Inferior parietal cortex (tissue), 1 donor: ENCODE measurements around the gene MEG3.
"Not testable (repeated sequence)": the region's sequence is repeated elsewhere in the genome, so short reads cannot be mapped to it uniquely, and the experiment has no call there.

Source experiments
- DNase-seq: peaks from one replicate; pipeline ENCODE4 v3.0.0-alpha.2; 2016; ENCODE audit errors: extremely low spot score

The MEG3 gene

GRCh38 chr14:100815478-100816285, 10.2 kb upstream of the MEG3 start:
- no peak for DNase-seq

DNA sequence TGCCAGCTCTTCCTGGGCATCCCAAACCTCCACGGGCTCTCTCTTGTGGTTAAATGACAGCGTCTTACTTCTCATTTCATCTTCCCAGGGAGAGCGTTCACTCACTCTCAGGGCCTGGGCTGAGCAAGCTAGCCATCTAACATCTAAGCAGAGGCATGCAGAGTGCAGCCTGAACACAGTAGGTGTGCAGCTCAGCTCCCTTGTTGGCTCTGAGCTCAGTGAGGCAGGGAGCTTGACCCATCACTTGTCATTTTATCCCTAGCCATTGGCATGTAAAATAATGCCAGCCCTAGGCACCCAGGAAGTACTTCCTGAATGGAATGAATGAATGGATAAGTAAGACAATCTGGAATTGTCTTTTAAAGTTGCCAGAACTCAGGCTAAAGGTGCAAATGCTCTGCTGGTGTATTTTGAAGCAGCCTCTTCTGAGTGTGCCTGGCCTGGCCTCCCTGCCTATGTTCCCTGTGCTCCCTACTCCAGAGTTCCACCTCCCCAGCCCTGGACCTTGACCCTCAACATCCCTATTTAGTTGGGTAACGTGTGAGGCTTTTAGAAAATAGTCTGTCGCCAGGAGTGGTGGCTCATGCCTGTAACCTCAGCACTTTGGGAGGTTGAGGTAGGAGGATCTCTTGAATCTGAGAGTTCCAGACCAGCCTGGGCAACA, 9.5 kb upstream of the MEG3 start:
- no peak for DNase-seq

DNA sequence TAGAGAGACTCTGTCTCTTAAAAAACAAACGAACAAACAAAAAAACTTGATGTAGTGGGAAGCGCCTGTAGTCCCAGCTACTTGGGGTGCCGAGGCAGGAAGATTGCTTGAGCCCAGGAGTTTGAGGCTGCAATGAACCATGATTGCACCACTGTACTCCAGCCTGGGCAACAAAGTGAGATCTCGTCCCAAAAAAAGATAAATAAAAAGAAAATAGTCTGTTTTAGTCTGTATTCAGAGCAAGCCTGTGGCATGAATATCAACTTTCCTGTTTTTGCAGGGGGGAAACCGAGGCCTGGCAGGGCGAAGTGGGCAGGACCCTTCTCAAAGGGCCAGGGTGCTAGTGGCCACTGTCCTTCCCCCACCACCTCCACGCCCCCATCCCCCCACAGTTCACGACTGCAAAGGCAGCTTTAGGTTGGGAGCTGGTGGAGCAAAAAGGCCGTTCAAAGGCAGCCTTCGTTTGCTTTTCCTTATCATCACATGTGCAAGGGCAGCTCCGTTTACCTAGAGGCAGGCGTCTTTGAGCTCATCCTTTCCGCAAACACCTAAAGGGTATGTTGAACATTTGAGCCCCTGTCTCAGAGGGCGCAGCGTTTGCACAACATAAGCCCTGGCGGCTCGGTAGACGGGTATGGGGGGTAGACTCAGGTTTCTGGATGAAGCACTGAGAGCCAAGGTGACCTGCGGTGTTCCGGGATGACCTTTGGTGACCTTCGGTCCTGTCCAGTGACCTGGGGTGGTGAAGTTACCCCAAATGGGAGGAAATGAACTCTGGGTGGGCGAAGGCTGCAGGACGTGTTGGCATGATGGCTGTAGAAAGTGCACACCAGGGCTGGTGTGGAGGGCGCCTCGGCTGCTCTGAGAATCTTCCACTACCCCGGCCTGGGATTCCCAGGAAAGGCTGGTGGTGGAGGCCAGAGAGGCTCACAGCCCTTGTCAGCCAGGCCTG, 8.7 kb upstream of the MEG3 start:
- no peak for DNase-seq

DNA sequence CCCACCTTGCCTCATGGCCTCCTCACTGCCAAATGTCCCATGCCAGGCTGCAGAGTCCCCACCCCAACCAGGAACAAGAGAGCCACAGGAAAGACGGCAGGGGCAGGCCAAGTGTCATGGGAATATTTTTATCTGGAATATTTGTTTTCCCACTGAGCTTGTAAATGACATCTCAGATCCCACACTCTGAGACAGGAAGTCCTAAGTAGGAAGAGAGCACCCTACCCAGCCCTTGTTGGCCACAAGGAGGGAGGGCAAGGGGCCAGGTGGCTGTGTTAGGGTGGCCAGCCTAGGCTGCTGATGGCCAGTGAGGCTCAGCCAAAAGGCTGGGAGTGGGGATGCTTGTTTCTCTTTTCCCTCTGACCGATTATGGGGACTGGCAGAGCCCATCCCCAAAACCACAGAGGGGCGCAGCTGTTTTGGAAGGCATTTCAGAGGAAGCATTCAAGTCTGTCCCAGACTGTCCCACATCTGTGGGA, 7.7 kb upstream of the MEG3 start:
- no peak for DNase-seq

DNA sequence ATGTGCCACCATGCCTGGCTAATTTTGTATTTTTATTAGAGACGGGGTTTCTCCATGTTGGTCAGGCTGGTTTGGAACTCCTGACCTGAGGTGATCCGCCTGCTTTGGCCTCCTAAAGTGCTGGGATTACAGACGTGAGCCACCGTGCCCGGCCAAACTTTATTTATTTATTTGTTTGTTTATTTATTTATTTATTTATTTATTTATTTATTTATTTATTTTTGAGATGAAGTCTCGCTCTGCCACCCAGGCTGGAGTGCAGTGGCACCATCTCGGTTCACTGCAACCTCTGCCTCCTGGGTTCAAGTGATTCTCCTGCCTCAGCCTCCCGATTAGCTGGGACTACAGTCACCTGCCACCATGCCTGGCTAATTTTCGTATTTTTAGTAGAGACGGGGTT, 7.0 kb upstream of the MEG3 start:
- DNase-seq = not testable (repeated sequence)

- DNase-seq = no peak
Observed at GRCh38 chr14:100819453-100819828, 6.5 kb upstream of the MEG3 start.

DNA sequence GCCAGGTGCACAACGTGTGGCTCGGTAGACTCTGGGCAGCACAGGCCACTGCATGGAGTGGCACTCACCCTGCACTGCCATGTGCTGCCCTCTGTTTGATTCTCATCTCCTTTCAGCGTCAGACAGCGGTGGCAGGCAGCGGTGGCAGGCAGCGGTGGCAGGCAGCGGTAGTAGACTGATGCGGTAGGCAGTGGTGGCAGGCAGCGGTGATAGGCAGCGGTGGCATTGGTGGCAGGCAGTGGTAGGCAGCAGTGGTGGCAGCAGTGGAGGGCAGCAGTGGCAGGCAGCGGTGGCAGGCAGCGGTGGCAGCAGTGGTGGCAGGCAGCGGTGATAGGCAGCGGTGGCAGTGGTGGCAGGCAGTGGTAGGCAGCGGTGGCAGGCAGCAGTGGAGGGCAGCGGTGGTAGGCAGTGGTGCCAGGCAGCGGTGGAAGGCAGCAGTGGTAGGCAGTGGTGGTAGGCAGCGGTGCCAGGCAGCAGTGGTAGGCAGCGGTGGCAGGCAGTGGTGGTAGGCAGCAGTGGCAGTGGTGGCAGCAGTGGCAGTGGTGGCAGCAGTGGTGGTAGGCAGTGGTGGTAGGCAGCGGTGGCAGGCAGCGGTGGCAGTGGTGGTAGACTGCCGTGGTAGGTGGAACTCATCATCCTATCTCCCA, 6.0 kb upstream of the MEG3 start:
- no peak for DNase-seq

DNA sequence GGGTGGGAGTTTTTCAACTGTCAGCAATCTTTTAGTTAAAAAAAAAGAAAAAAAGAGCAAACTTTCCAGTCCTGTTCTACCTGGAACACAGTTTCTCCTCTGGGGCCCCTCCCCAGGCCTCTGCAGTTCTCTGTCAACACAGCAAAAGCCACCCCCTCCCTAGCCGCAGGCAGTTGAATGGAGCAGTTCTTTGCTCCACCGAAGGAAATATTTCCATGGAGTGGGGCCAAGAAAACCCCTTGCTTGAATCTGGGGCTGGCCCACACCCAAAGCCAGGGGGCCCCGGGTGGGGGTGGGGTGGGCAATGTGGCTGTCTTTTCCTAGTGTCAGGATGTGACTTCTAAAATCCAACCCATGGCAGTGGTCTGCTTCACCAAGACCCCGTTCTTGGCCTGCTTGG, 5.0 kb upstream of the MEG3 start:
- no peak for DNase-seq

DNA sequence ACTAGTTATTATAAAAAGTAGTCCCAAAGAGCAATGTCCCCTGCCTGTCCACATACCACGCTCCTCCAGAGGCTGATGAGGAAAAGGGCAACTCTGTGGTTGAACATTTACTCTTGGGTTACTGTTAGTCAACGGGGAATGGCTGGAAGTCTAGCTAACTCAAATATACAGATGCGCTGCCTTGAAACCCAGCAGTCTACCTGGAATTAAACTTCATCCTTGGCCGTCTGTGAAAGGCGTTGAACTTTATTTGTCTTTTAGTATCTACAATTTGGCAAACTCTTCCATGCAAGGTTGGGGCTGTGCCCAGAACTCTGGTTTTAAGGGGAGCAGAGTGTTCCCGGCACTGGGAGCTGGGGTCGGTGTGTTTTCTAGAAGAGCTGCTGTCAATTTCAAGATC, 3.9 kb upstream of the MEG3 start:
- no peak for DNase-seq

GRCh38 chr14:100822532-100823296, 3.2 kb upstream of the MEG3 start:
- DNase-seq = no peak

GRCh38 chr14:100823413-100824080, 2.4 kb upstream of the MEG3 start:
- DNase-seq = no peak

- DNase-seq = no peak
Observed at GRCh38 chr14:100824091-100824551, 1.8 kb upstream of the MEG3 start.

DNA sequence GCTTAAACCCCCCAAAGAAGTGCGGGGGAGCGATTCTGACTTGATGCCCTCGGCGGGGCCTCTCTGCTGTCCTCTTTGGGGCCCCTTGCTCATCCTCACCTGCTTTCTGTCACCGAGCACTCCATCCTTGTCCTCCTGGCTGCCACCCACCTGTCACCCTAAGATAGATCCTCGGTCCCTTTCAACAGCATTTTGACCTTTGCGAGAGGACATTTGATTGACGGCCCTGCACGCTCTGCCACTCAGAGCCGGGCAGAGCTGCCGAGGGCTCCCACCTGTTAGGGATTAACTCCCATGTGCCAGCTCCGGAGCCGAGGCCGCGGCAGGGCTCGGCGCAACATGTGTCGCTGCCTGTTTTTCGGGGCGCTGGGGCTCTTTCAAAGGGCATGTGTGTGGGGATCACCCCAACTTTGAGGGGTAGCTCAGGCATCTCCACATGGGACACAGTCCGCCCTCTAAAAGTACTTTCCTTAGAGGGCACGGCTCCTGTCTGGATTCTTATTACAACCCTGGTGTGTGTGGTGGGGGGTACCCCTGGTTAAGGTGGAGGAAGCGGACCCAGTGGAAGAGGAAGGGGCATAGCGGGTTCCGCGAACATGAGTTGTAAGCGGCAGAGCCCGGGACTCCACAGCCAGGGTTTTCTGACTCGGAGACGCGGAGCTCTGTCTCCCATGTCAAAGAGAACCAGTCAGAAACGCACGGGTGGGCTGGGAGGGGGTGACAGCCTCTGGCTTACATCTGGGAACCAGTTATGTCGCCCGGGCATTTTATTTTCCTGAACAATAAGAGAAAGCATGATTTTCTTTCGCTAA, 811 bp upstream of the MEG3 start:
- no peak for DNase-seq

GRCh38 chr14:100826391-100827100, 628 bp downstream of the MEG3 start:
- DNase-seq = no peak

DNA sequence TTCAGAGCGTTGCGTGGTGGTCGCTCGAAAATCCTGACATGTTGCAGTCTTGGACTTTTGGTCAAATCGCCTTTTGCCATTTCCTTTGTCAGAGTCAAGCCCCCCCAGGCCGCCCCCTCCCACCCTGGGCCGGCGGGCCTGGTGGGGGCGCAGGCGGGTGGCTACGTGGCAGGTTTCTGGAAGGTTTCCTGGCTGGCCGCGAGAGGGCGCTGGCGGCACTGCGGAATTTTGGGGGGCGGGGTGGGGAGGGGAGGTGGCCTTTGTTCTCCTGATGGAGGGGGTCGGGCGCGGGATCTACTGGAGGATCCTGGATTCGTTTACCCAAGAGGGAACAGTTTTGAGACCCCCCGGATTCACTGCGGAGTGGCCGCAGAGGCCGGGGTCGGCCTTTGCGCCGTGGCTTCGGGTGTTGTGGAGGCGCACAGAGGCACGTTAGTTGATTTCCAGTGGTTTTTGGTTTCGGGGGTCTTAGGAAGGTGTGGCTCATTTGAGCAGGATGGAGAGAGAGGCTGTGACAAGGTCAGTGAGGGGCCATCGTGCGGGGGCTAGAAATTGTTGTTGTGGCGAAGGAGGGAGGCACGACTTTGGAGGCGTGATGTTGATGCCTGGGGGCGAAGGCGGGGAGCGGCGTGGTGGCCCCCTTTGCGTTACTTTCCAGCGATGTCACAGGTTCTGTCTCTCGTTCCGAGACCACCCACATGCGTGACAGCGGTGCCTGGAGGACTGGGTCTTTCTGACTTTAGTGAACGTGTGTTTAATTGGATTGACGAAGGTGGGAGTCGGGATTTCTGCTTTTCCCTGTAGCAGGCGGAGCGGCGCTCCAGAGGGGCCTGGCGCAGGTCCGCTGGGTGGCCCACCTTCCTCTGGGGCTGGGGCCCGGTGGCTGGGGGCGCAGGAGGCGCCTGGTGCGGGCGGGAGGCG, 1.4 kb downstream of the MEG3 start:
- no peak for DNase-seq

DNA sequence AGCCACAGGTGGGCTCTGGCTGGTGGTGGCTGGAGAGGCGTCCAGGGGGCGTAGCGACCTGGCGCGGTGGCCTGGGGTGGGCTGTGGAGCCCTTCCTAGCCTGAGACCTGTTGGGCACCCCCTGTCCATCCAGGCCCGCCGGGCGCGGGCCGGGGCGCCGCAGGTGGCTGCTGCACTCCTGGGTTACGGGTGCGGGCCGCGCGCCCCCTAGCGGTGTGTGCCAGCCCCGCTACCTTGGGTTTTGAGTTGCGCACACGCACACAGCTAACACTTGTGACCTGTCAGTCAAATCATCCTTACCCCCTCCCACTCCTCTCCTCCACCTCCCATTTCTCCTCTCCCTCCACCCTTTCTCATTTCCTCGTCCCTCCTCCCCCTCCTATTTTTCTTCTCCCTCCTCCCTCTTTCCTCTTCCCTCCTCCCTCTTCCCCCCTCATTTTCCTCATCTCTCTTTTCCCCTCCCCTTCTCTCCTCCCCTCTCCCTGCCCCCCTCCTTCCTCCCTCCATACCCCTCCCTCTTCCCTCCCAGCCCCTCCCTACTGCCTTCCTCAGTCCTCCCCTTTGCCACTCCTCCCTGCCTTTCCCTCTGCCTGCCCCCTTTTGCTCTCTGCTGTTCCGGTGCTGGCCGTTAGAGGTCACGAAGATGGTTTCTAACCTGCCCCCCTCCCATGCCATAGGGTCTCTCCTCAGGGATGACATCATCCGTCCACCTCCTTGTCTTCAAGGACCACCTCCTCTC, 2.3 kb downstream of the MEG3 start:
- DNase-seq = no peak

GRCh38 chr14:100830681-100831080, 4.8 kb downstream of the MEG3 start:
- DNase-seq = no peak
